ENCODE data around the gene USP17L27. TPM values are rescaled to one million over a fixed set of nuclear protein-coding genes. Genes with fewer than 3 reads are reported as not detected.
"Not testable (repeated sequence)": the region's sequence is repeated elsewhere in the genome, so short reads cannot be mapped to it uniquely, and the experiment has no call there.

Gene USP17L27
- total RNA-seq, 1 experiment from 2014 or later, result not detected

DNA sequence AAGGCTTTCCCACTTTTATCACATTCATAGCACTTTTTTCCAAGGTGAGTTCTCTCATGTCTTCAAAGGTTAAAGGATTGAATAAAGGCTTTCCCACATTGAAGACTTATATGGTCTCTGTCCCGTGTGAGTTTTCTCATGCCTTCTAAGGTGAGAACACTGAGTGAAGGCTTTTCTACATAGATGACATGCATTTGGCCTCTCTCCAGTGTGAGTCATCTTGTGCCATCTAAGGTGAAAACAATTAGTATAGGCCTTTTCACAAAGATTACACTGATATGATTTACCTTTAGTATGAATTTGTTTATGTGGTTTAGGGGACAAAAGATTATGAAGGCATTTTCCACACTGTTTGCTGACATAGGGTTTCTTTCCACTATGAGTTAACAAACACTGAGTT lies 40.2 kb downstream of the USP17L27 start:
- ChIA-PET POLR2A (no interaction called here), CTCF (no interaction called here)
- in situ Hi-C loops (cut with HindIII; ENCODE audit: low pct_unique_long_range_greater_than_20kb, low sequenced_read_pairs), result no loop called here
- H3K9me3 ChIP-seq (ENCODE audit: control insufficient read depth, insufficient read depth, low read depth, low read length), result no peaks in the 10 kb centered on the region
- ATAC-seq (no peak), DNase-seq (ENCODE audit: low read depth, low spot score) (no peak)
- TF ChIP-seq, protein P1, sequence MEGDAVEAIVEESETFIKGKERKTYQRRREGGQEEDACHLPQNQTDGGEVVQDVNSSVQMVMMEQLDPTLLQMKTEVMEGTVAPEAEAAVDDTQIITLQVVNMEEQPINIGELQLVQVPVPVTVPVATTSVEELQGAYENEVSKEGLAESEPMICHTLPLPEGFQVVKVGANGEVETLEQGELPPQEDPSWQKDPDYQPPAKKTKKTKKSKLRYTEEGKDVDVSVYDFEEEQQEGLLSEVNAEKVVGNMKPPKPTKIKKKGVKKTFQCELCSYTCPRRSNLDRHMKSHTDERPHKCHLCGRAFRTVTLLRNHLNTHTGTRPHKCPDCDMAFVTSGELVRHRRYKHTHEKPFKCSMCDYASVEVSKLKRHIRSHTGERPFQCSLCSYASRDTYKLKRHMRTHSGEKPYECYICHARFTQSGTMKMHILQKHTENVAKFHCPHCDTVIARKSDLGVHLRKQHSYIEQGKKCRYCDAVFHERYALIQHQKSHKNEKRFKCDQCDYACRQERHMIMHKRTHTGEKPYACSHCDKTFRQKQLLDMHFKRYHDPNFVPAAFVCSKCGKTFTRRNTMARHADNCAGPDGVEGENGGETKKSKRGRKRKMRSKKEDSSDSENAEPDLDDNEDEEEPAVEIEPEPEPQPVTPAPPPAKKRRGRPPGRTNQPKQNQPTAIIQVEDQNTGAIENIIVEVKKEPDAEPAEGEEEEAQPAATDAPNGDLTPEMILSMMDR (IDR thresholded peaks at IDR 0.05), result no peak
- TF ChIP-seq POLR2AphosphoS5 (IDR thresholded peaks at IDR 0.05; ENCODE audit: low read depth, low read length) (no peak), TCF7L2 (IDR thresholded peaks at IDR 0.05; ENCODE audit: low read depth, low read length) (no peak), SIN3A (IDR thresholded peaks at IDR 0.05; ENCODE audit: borderline replicate concordance, insufficient read depth, low read depth, low read length) (no peak)
- TF ChIP-seq, protein P2, sequence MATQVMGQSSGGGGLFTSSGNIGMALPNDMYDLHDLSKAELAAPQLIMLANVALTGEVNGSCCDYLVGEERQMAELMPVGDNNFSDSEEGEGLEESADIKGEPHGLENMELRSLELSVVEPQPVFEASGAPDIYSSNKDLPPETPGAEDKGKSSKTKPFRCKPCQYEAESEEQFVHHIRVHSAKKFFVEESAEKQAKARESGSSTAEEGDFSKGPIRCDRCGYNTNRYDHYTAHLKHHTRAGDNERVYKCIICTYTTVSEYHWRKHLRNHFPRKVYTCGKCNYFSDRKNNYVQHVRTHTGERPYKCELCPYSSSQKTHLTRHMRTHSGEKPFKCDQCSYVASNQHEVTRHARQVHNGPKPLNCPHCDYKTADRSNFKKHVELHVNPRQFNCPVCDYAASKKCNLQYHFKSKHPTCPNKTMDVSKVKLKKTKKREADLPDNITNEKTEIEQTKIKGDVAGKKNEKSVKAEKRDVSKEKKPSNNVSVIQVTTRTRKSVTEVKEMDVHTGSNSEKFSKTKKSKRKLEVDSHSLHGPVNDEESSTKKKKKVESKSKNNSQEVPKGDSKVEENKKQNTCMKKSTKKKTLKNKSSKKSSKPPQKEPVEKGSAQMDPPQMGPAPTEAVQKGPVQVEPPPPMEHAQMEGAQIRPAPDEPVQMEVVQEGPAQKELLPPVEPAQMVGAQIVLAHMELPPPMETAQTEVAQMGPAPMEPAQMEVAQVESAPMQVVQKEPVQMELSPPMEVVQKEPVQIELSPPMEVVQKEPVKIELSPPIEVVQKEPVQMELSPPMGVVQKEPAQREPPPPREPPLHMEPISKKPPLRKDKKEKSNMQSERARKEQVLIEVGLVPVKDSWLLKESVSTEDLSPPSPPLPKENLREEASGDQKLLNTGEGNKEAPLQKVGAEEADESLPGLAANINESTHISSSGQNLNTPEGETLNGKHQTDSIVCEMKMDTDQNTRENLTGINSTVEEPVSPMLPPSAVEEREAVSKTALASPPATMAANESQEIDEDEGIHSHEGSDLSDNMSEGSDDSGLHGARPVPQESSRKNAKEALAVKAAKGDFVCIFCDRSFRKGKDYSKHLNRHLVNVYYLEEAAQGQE (IDR thresholded peaks at IDR 0.05; ENCODE audit: insufficient read depth in 1 of 2, low read depth in 2 of 2, low read length in 1 of 2), result no peak
- H3K27ac ChIP-seq (ENCODE audit: low read length), result no peak overlapping the region
- H3K27me3 ChIP-seq (ENCODE audit: control insufficient read depth, insufficient read depth, low read length), result no peaks in the 10 kb centered on the region
- no TSS peak for BruUV-seq (replicated peaks)
- H3K36me3 ChIP-seq (ENCODE audit: control insufficient read depth, insufficient read depth, low read length), result no peaks in the 10 kb centered on the region
- H3K4me1 ChIP-seq (ENCODE audit: control insufficient read depth, insufficient read depth, low read length), result no peaks in the 10 kb centered on the region
- no peak overlapping the region for H3K4me3 ChIP-seq (ENCODE audit: low read depth in 2 of 2, low read length in 2 of 2)
- intact Hi-C loops (cut with micrococcal nuclease; ENCODE audit: unreplicated experiment), result no loop called here

GRCh38 chr4:9389001-9389400 lies 45.1 kb downstream of the USP17L27 start:
- DNase-seq (ENCODE audit: low read depth, low spot score); BruUV-seq (replicated peaks); H3K27me3 ChIP-seq (ENCODE audit: control insufficient read depth, insufficient read depth, low read length); CTCF ChIA-PET; POLR2A ChIA-PET; H3K4me3 ChIP-seq (ENCODE audit: low read depth in 2 of 2, low read length in 2 of 2); H3K36me3 ChIP-seq (ENCODE audit: control insufficient read depth, insufficient read depth, low read length); H3K9me3 ChIP-seq (ENCODE audit: control insufficient read depth, insufficient read depth, low read depth, low read length); in situ Hi-C loops (cut with HindIII; ENCODE audit: low pct_unique_long_range_greater_than_20kb, low sequenced_read_pairs); ATAC-seq; H3K27ac ChIP-seq (ENCODE audit: low read length); H3K4me1 ChIP-seq (ENCODE audit: control insufficient read depth, insufficient read depth, low read length); intact Hi-C loops (cut with micrococcal nuclease; ENCODE audit: unreplicated experiment): not testable (repeated sequence)

Other genes starting within 250 kb of the USP17L27 start
- gene FAM90A26, start 173.7 kb upstream of the USP17L27 start, total RNA-seq (2021; ENCODE audit: unreplicated experiment), result not detected
- gene USP17L10, start 133.5 kb upstream of the USP17L27 start, total RNA-seq (2021; ENCODE audit: unreplicated experiment), result not detected
- not detected for gene USP17L11, start 128.7 kb upstream of the USP17L27 start, total RNA-seq (2021; ENCODE audit: unreplicated experiment)
- gene USP17L12, start 124.0 kb upstream of the USP17L27 start, total RNA-seq (2021; ENCODE audit: unreplicated experiment), result not detected
- not detected for gene USP17L13, start 119.3 kb upstream of the USP17L27 start, total RNA-seq (2021; ENCODE audit: unreplicated experiment)
- gene USP17L15, start 109.8 kb upstream of the USP17L27 start, total RNA-seq (2021; ENCODE audit: unreplicated experiment), result not detected
- gene USP17L17, start 100.3 kb upstream of the USP17L27 start, total RNA-seq (2021; ENCODE audit: unreplicated experiment), result not detected
- not detected for gene USP17L18, start 95.5 kb upstream of the USP17L27 start, total RNA-seq (2021; ENCODE audit: unreplicated experiment)
- not detected for gene USP17L19, start 90.8 kb upstream of the USP17L27 start, total RNA-seq (2021; ENCODE audit: unreplicated experiment)
- not detected for gene USP17L20, start 86.0 kb upstream of the USP17L27 start, total RNA-seq (2021; ENCODE audit: unreplicated experiment)
- gene USP17L21, start 81.3 kb upstream of the USP17L27 start, total RNA-seq (2021; ENCODE audit: unreplicated experiment), result not detected
- not detected for gene USP17L22, start 76.5 kb upstream of the USP17L27 start, total RNA-seq (2021; ENCODE audit: unreplicated experiment)
- gene USP17L24, start 19.0 kb upstream of the USP17L27 start, total RNA-seq (2021; ENCODE audit: unreplicated experiment), result not detected
- gene USP17L25, start 14.2 kb upstream of the USP17L27 start, total RNA-seq (2021; ENCODE audit: unreplicated experiment), result not detected
- gene USP17L26, start 9.5 kb upstream of the USP17L27 start, total RNA-seq (2021; ENCODE audit: unreplicated experiment), result not detected
- gene USP17L5, start 4.7 kb upstream of the USP17L27 start, total RNA-seq (2021; ENCODE audit: unreplicated experiment), result not detected
- gene USP17L28, start 4.7 kb downstream of the USP17L27 start, total RNA-seq (2021; ENCODE audit: unreplicated experiment), result not detected
- not detected for gene USP17L29, start 9.5 kb downstream of the USP17L27 start, total RNA-seq (2021; ENCODE audit: unreplicated experiment)
- gene USP17L30, start 19.0 kb downstream of the USP17L27 start, total RNA-seq (2021; ENCODE audit: unreplicated experiment), result not detected
- gene DEFB131A, start 100.3 kb downstream of the USP17L27 start, total RNA-seq (2021; ENCODE audit: unreplicated experiment), result not detected